HG02623 (cell line): ENCODE results near the gene PCK2.

Experiments
- ATAC-seq: cut with Tn5 transposase; IDR thresholded peaks from one replicate; pipeline ENCODE4 v1.9.1; 2021; ENCODE audit warnings: moderate library complexity; ENCODE audit not compliant: unreplicated experiment

Gene PCK2

GRCh38 chr14:24114532-24115421 lies 20.7 kb downstream of the PCK2 start, which contains the start of the genes DCAF11 and NRL:
Gene DCAF11 (plus strand): TSS chr14:24114777. CDS start chr14:24115595, 818 bp downstream.
Gene NRL (minus strand): TSS chr14:24114949. CDS start chr14:24082848, 32,101 bp downstream.
- peak; percentile 79 for ATAC-seq

GRCh38 chr14:24115422-24116127 lies 21.5 kb downstream of the PCK2 start:
- ATAC-seq, result no peak

GRCh38 chr14:24116128-24116814 lies 22.2 kb downstream of the PCK2 start:
- no peak for ATAC-seq

DNA sequence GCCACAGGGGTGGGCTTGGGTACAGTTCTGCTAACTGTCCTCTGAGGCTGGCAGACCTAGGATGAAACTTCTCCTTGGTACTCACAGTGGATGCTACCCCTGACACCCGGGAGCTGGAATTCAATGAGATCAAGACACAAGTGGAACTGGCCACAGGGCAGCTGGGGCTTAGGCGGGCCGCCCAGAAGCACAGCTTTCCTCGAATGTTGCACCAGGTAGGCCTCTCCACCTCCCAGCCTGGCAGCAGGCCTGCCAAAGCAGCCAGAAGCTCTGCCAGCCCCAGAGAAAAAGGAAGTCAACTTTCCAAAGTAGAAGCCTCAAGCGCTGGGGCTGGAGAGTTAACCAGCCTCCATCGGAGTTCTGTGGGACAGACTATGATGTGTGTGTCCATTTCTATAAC lies 23.1 kb downstream of the PCK2 start:
- ATAC-seq, result no peak

- ATAC-seq, result no peak
Observed at GRCh38 chr14:24119691-24120090, 25.6 kb downstream of the PCK2 start.

GRCh38 chr14:24121210-24121609 lies 27.1 kb downstream of the PCK2 start:
- no peak for ATAC-seq

DNA sequence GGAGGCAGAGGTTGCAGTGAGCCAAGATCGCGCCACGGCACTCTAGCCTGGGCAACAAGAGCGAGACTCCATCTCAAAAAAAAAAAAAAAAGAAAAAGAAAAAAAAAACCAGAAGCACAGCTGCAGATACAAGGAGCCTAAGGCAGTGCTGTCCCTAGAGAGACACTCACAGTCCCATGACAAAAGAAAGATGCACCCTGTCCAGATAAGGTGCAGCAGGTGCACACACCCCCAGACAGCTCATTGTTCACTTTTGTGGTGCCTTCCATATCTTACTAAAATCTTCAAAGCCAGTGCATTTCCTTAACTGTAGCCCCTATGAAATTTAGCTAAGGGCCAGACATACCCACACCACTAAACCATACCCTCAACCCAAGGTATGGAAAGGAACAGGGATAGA lies 28.3 kb downstream of the PCK2 start:
- no peak for ATAC-seq

GRCh38 chr14:24122898-24123297 lies 28.8 kb downstream of the PCK2 start:
- no peak for ATAC-seq

- no peak for ATAC-seq
Observed at GRCh38 chr14:24123424-24124417, 29.6 kb downstream of the PCK2 start.

DNA sequence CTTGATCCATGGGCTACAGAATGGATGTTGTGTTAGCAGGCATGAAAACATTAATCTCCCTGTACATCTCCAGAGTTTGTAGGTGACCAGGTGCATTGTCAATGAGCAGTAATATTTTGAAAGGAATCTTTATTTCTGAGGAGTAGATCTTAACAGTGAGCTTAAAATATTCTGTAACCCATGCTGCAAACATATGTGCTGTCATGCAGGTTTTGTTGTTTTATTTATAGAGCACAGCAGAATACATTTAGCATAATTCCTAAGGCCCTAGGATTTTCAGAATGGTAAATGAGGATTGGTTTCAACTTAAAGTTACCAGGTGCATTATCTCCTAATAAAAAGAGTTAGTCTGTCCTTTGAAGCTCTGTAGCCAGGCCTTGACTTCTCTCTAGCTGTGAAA lies 32.8 kb downstream of the PCK2 start:
- ATAC-seq, result no peak

DNA sequence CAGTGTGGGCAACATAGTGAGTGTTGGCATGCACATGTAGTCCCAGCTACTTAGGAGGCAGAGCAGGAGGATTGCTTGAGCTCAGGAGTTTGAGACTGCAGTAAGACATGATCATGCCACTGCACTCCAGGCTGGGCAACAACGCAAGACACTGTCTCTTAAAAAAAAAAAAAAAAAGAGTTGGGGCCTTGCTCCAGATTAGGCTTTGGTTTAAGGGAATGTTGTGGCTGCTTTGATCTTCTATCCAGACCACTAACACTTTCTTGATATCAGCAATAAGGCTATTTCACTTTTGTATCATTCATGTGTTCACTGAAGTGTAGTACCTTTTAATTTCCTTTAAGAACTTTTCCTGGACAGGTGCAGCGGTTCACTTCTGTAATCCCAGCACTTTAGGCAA lies 33.6 kb downstream of the PCK2 start:
- no peak for ATAC-seq

- no peak for ATAC-seq
Observed at GRCh38 chr14:24129410-24129998, 35.4 kb downstream of the PCK2 start.

DNA sequence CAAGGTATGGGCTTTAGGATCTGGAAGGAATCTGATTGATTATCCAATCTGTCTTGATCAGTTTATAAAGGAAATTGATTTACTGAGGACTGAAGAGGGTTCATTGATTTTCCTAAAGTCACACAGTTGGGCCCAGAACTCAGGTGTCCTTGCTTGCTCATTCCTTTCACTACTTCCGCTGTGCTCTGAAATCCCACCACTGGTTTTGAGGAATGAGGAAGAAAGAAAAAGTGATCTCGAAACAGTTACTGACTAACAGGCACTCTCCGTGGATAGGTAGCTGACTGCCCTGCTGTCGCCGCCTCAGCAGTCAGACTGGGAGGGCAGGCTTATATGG lies 36.2 kb downstream of the PCK2 start, which contains the start of gene FITM1:
Gene FITM1 (plus strand): TSS at position 280 of the 337 bp plus-strand sequence. CDS start 905 bp downstream, outside the sequence.
- no peak for ATAC-seq

DNA sequence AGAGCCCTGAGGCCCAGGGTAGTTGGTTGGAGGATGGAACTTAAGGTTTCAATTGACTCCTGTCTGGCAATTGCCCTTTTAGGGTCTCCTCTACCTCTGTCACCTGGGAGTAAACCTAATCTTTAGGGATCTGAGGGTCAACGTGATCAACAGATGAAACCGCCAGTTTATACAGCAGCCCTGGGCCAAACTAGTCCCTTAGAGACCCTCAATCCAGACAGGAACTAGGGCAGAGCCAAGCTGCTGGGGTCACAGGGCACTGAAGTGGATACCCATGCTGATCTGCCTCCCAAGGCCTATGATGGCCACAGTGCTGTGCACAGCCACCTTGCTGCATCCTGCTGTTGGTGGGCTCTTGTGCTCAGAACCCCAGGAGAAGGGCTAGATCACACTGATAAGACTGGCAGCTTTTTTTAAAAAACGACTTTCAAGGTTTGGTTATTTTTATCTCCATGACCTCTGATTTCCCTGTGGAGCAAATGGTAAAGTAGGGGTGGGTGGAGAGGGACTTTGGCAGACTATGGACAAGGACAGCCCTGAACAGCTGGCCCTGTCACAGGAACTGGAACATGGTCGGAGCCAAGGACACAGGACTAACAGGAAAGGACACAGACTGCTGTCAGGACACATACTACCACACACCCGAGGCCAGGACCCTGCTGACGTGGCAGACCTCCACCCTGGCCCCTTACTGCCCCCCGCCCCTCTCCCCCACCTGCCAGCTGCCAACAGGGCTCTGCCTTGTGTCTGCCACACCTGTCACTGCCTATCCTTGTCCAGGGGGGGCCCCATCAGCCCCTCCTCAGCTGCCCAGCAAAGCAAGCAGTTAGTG lies 36.8 kb downstream of the PCK2 start:
- ATAC-seq, result no peak

GRCh38 chr14:24131549-24131966 lies 37.4 kb downstream of the PCK2 start:
- no peak for ATAC-seq

DNA sequence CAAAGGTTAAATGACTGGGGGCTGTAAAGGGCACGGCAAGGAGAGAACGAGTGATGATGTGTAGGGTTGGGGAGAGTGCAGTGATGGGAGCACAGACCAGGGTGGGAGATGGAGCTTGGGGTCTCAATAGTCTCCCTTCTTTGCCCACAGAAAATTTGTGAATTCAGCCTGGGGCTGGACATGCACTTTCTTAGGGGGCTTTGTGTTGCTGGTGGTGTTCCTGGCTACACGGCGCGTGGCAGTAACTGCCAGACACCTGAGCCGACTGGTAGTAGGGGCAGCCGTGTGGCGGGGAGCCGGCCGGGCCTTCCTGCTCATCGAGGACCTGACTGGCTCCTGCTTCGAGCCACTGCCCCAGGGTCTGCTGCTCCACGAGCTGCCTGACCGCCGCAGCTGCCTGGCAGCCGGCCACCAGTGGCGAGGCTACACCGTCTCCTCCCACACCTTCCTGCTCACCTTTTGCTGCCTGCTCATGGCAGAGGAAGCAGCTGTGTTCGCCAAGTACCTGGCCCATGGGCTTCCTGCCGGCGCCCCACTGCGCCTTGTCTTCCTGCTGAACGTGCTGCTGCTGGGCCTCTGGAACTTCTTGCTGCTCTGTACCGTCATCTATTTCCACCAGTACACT lies 38.1 kb downstream of the PCK2 start:
- no peak for ATAC-seq

DNA sequence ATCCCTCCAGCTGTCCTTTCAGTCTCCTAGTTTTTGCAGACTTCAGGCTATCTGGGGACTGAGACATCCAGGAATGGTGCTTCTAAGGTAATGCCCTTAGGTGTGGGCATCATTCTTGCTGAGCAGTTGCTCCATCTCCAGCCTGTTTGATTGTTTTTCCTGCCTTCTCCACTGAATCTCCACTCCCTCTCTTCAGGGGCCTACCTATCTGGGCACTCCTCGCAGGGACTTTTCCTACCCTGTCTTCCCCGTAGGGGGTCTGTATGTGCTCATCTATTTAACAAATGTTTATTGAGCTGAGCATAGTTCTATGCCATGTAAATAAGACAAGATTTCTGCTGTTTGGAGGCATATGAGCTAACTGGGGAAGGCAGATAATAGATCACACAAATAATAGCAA lies 38.9 kb downstream of the PCK2 start:
- ATAC-seq, result no peak

DNA sequence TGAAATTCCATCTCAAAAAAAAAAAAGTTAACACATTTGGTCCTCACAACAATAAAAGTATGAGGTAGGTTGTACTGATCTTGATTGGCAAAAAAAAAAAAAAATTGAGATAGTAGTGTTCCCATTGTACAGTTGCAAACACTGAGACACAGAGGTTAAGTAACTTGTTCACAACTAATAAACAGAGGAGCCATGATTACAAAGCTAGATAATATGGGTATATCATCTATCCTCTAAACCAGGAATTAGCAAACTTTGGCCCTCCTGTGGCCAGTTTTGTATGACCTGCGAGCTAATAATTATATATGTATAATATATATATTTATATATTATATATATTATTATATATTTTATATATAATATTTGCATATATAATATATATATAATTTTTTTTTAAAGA lies 39.6 kb downstream of the PCK2 start:
- ATAC-seq, result no peak

- peak; percentile 4 for ATAC-seq
Observed at GRCh38 chr14:24135584-24135833, 41.4 kb downstream of the PCK2 start.
